Cardiac fibroblast (primary cell): Measurements from ENCODE around the gene PARP16.

Experiments used
- DNase-seq, 2 donors: peaks; one replicate each; pipeline versions ENCODE4 v3.0.0 to v3.0.0-alpha.2; 2010; ENCODE audit warnings: low read depth in 2 of 2
- H3K4me3 ChIP-seq, 2 donors: replicated peaks in 1 of 2; 1 replicate in 1 of 2; 2 replicates in 1 of 2; pipeline ENCODE4 v1.5.1; 2011; ENCODE audit warnings: low read depth in 2 of 2, low read length in 2 of 2, mild to moderate bottlenecking in 2 of 2, moderate library complexity in 1 of 2
- TF ChIP-seq, protein P1 (sequence below): IDR thresholded peaks from one replicate; pipeline ENCODE4 v1.5.1; 2011; ENCODE audit warnings: low read depth, mild to moderate bottlenecking, low read length, inconsistent platforms

The PARP16 gene

GRCh38 chr15:65326818-65327217, 40.1 kb upstream of the PARP16 start:
- TF ChIP-seq, protein P1, sequence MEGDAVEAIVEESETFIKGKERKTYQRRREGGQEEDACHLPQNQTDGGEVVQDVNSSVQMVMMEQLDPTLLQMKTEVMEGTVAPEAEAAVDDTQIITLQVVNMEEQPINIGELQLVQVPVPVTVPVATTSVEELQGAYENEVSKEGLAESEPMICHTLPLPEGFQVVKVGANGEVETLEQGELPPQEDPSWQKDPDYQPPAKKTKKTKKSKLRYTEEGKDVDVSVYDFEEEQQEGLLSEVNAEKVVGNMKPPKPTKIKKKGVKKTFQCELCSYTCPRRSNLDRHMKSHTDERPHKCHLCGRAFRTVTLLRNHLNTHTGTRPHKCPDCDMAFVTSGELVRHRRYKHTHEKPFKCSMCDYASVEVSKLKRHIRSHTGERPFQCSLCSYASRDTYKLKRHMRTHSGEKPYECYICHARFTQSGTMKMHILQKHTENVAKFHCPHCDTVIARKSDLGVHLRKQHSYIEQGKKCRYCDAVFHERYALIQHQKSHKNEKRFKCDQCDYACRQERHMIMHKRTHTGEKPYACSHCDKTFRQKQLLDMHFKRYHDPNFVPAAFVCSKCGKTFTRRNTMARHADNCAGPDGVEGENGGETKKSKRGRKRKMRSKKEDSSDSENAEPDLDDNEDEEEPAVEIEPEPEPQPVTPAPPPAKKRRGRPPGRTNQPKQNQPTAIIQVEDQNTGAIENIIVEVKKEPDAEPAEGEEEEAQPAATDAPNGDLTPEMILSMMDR: no peak
- DNase-seq: no peak
- H3K4me3 ChIP-seq: no peak overlapping the region

DNA sequence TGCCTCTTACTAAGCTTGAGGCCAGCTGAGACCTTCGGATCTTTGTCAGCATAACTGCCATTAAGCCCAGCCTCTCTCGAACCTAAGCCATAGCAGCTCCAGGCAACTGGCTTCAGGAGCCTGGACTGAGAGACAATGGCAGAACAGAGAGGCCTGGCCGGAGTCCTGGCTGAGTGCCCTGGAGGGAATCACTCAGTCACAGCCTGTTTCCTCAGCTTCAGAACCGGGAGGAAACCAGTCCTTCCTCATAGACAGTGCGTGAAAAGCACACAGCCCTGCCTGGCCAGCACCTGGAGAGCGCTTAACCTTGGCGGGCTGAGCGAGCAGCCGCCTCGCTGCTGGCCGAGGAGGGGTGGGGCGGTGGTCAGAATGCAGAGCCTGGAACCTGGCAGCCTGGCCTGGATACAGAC, 39.4 kb upstream of the PARP16 start:
- DNase-seq: peak; percentile 24 to 42
- TF ChIP-seq, protein P1: no peak
- H3K4me3 ChIP-seq: no peak overlapping the region

- DNase-seq: peak; percentile 38 to 73
- no peak overlapping the region for H3K4me3 ChIP-seq
- TF ChIP-seq, protein P1: no peak
Measured at GRCh38 chr15:65323071-65323511, 36.4 kb upstream of the PARP16 start.

DNA sequence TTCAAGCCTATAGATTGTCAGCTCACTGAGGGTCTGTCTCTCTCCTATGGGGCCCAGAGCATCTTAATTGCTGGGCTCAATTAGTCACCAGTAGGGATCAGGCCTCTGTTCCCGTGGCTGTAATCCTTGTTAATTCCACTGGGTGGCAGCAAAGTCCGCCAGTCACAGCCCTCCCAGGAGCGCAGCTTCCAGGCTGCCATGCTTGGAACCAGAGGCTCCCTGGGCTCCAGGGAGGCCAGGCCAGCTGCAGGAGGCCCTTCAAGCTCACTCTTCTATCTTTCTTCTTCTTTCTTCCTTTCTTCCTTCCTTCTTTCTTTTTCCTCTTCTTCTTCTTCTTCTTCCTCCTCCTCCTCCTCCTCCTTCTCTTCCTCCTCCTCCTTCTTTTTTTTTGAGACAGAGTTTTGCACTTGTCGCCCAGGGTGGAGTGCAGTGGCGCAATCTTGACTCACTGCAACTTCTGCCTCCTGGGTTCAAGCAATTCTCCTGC, 32.2 kb upstream of the PARP16 start:
- TF ChIP-seq, protein P1: peak; percentile 79
- peak; percentile 82 to 84 for DNase-seq
- no peak overlapping the region for H3K4me3 ChIP-seq

DNA sequence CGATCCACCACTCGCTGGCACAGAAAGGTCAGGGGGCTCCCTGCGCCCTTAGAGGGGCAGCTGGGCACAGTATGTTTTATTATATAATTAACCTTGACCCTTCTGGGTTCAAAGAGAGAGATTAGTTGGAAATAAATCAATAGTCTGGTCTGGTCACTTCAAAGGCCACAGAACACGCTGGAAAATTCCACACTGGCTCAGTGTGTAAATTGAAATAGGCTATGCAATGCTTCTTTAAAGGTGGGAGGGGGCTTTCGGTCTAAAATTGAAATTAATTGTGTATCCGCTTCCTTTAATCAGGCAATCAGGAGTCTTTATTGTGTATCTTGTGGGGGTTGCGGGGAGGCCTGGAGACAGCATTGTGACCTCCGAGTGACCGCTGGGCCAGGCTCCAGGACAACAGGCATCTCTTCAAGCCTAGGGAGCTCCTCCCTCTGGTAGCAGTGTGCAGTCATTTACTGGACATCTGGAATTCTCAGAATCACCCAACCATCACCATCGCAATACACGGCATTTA, 25.8 kb upstream of the PARP16 start:
- H3K4me3 ChIP-seq: no peak overlapping the region
- TF ChIP-seq, protein P1: no peak
- peak in 1 of 2 donors; percentile 26 for DNase-seq

GRCh38 chr15:65311760-65312159, 25.1 kb upstream of the PARP16 start:
- TF ChIP-seq, protein P1: no peak
- DNase-seq: no peak
- no peak overlapping the region for H3K4me3 ChIP-seq
